Endodermal cell (in vitro differentiated cells): ENCODE data around the gene LGALS4. TPM values are rescaled to one million over a fixed set of nuclear protein-coding genes. Genes with fewer than 3 reads are reported as not detected.

Source experiments
- DNase-seq: peaks from one replicate; pipeline ENCODE4 v3.0.0-alpha.2; 2017
- H3K27ac ChIP-seq: 2 replicates; pipeline ENCODE4 v1.5.1; 2013; ENCODE audit warnings: mild to moderate bottlenecking, low read depth, low read length, moderate library complexity
- H3K27me3 ChIP-seq: 2 replicates; pipeline ENCODE4 v1.6.1; 2013; ENCODE audit warnings: mild to moderate bottlenecking, low read length, moderate library complexity; ENCODE audit not compliant: insufficient read depth, control insufficient read depth, poor library complexity, severe bottlenecking
- H3K36me3 ChIP-seq: 2 replicates; pipeline ENCODE4 v1.7.0; 2013; ENCODE audit warnings: mild to moderate bottlenecking, low read length, moderate library complexity; ENCODE audit not compliant: control insufficient read depth, insufficient read depth
- H3K4me1 ChIP-seq: one replicate; pipeline ENCODE4 v1.7.0; 2013; ENCODE audit warnings: low read length; ENCODE audit not compliant: control insufficient read depth, insufficient read depth
- H3K4me3 ChIP-seq: 2 replicates; pipeline ENCODE4 v1.5.1; 2013; ENCODE audit warnings: mild to moderate bottlenecking, low read length, moderate library complexity
- H3K9ac ChIP-seq: 2 replicates; pipeline ENCODE4 v1.6.1; 2013; ENCODE audit warnings: mild to moderate bottlenecking, low read length, moderate library complexity; ENCODE audit not compliant: poor library complexity, severe bottlenecking; ENCODE audit errors: extremely low read depth
- H3K9me3 ChIP-seq: 2 replicates; pipeline ENCODE4 v1.6.1; 2013; ENCODE audit warnings: mild to moderate bottlenecking, low read length, moderate library complexity; ENCODE audit not compliant: control insufficient read depth
- H3K27ac Mint-ChIP-seq: 2 replicates; pipeline ENCODE4 v1.8.0; 2020; ENCODE audit warnings: mixed read lengths
- H3K27me3 Mint-ChIP-seq: 2 replicates; pipeline ENCODE4 v1.8.0; 2021; ENCODE audit warnings: mild to moderate bottlenecking, mixed read lengths; ENCODE audit not compliant: insufficient read depth
- H3K36me3 Mint-ChIP-seq: 2 replicates; pipeline ENCODE4 v1.8.0; 2020; ENCODE audit warnings: low read depth, mixed read lengths
- H3K4me1 Mint-ChIP-seq: 2 replicates; pipeline ENCODE4 v1.8.0; 2020; ENCODE audit warnings: mixed read lengths
- H3K4me3 Mint-ChIP-seq: 2 replicates; pipeline ENCODE4 v1.8.0; 2020; ENCODE audit warnings: mild to moderate bottlenecking, moderate library complexity, mixed read lengths
- H3K9me3 Mint-ChIP-seq: 2 replicates; pipeline ENCODE4 v1.8.0; 2020; ENCODE audit warnings: mild to moderate bottlenecking, mixed read lengths
- CTCF ChIP-seq: fragments of 200-600 bp; sonication (generic); conservative IDR thresholded peaks from 2 replicates; pipeline ENCODE4 v1.5.0; 2021; ENCODE audit warnings: antibody characterized with exemption, mild to moderate bottlenecking
- WGBS, 2 experiments: methylation state at CpG; one replicate each; pipeline versions ENCODE4 v1.1.5 to v1.1.7; 2013; ENCODE audit warnings: missing lambda C conversion rate in 2 of 2, mixed read lengths in 1 of 2; ENCODE audit not compliant: insufficient coverage in 1 of 2, insufficient read length in 1 of 2; 5-methylcytosine and 5-hydroxymethylcytosine counted together
- total RNA-seq, 2 donors: library from RNA; stranded (reverse); fragmentation: NEBNext Ultra II Directional in 1 of 2; extraction: Animal tissue kit (Norgen Biotek cat#: 25700) in 1 of 2; gene quantifications; 2 replicates in 1 of 2; 3 replicates in 1 of 2; pipeline ENCODE4 v1.2.1, GENCODE V29; 2021

The LGALS4 gene
- total RNA-seq, 2 donors from 2014 or later = 0.49 to 0.84 TPM

- Histone ChIP-seq H3K4me3 (no peak overlapping the region), H3K27me3 (no peaks in the 10 kb centered on the region), H3K9me3 (no peaks in the 10 kb centered on the region), H3K4me1 (no peaks in the 10 kb centered on the region), H3K27ac (no peak overlapping the region), H3K36me3 (no peaks in the 10 kb centered on the region), H3K9ac (no peak overlapping the region)
- Mint-ChIP-seq H3K27ac (no peak overlapping the region), H3K4me1 (peaks cover 5% of the 10 kb centered on the region), H3K36me3 (no peaks in the 10 kb centered on the region), H3K9me3 (peaks cover 13% of the 10 kb centered on the region), H3K27me3 (no peaks in the 10 kb centered on the region), H3K4me3 (no peak overlapping the region)
- DNase-seq = no peak
- 0 to 50% methylated on average over 1 to 2 of the region's 2 CpGs for WGBS, 2 experiments
- TF ChIP-seq CTCF = no peak
Observed at GRCh38 chr19:38796154-38796553, 16.6 kb downstream of the LGALS4 start.

GRCh38 chr19:38795549-38795948 is 17.2 kb downstream of the LGALS4 start:
- H3K27ac Mint-ChIP-seq = no peak overlapping the region
- H3K9me3 Mint-ChIP-seq = peaks cover 13% of the 10 kb centered on the region
- DNase-seq = no peak
- peaks cover 5% of the 10 kb centered on the region for H3K4me1 Mint-ChIP-seq
- no peaks in the 10 kb centered on the region for H3K36me3 ChIP-seq
- no peak for TF ChIP-seq CTCF
- H3K36me3 Mint-ChIP-seq = no peaks in the 10 kb centered on the region
- no peaks in the 10 kb centered on the region for H3K27me3 ChIP-seq
- no peak overlapping the region for H3K4me3 Mint-ChIP-seq
- no peak overlapping the region for H3K9ac ChIP-seq
- 94 to 100% methylated on average over 2 to 4 of the region's 4 CpGs for WGBS, 2 experiments
- H3K4me3 ChIP-seq = no peak overlapping the region
- no peaks in the 10 kb centered on the region for H3K4me1 ChIP-seq
- H3K9me3 ChIP-seq = no peaks in the 10 kb centered on the region
- no peak overlapping the region for H3K27ac ChIP-seq
- H3K27me3 Mint-ChIP-seq = no peaks in the 10 kb centered on the region

GRCh38 chr19:38793671-38794070 is 19.1 kb downstream of the LGALS4 start:
- Histone ChIP-seq H3K27me3 (no peaks in the 10 kb centered on the region), H3K4me3 (no peak overlapping the region), H3K27ac (no peak overlapping the region), H3K36me3 (no peaks in the 10 kb centered on the region), H3K4me1 (no peaks in the 10 kb centered on the region), H3K9ac (no peak overlapping the region), H3K9me3 (no peaks in the 10 kb centered on the region)
- WGBS, 2 experiments = 86 to 97% methylated on average over 3 to 5 of the region's 5 CpGs
- Mint-ChIP-seq H3K36me3 (no peaks in the 10 kb centered on the region), H3K27me3 (no peaks in the 10 kb centered on the region), H3K9me3 (peaks cover 9% of the 10 kb centered on the region), H3K4me1 (peaks cover 6% of the 10 kb centered on the region), H3K4me3 (no peak overlapping the region), H3K27ac (no peak overlapping the region)
- no peak for TF ChIP-seq CTCF
- DNase-seq = no peak
